GM10847 (cell line): ENCODE results near the gene FMO2.

Experiments
- POLR2A ChIP-seq: IDR thresholded peaks from 2 replicates; pipeline ENCODE4 v1.6.1; 2011; ENCODE audit not compliant: insufficient read length; ENCODE audit errors: extremely low read depth

FMO2 gene

DNA sequence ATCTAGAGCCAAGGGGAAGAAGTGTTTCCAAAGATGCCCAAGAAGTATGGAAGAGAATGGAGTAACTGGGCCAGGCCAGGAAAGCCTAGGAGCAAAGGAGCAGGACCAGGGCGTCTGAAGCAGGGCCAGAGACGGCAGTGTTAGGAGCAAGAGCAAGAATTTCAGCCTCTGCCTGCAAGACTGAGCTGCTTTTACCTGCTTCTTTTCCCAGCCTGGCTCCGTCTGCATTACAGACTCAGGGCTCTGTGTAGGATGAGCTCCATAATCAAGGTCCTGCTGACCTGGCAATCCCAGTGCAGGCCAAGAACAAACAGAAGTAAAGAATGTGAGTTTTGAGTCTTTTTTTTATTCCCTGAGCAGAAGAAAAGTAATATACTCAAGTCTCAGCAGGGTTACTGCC lies 73.3 kb downstream of the FMO2 start:
- no peak for TF ChIP-seq POLR2A

DNA sequence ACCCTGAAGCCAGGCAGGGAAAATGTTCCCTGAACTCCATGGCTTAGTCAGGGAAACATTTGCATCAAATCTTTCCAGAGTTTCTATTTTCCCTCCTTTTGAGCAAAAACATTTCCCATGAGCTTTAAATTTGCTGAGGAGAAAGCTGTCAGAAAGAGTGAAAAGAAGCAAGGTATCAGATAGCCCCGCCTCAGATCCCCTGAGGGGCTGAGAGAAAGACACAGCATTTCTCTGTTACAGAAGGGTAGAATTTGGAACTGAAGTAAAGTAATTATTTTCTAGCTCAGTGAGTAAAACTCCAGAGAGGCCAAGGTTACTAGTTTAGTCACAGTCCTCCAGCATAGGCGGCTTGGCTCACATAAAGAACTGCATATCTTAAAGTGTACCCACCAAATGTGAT lies 73.8 kb downstream of the FMO2 start:
- TF ChIP-seq POLR2A: no peak
